ENCODE measurements around the gene LRMDA. TPM values are rescaled to one million over a fixed set of nuclear protein-coding genes. Genes with fewer than 3 reads are reported as not detected.
"Not testable (repeated sequence)": the region's sequence is repeated elsewhere in the genome, so short reads cannot be mapped to it uniquely, and the experiment has no call there.

Gene LRMDA
- total RNA-seq, 1 donor from 2014 or later = 17.1 TPM

GRCh38 chr10:75740541-75740940 is 309.1 kb downstream of the LRMDA start:
- DNase-seq (ENCODE audit: low spot score) = no peak

- no peak for DNase-seq (ENCODE audit: low spot score)
Observed at GRCh38 chr10:75742355-75742754, 310.9 kb downstream of the LRMDA start.

GRCh38 chr10:75743291-75743778 is 311.9 kb downstream of the LRMDA start:
- no peak for DNase-seq (ENCODE audit: low spot score)

- DNase-seq (ENCODE audit: low spot score) = no peak
Observed at GRCh38 chr10:75744261-75744660, 312.8 kb downstream of the LRMDA start.

GRCh38 chr10:75746356-75746755 is 314.9 kb downstream of the LRMDA start:
- no peak for DNase-seq (ENCODE audit: low spot score)

- not testable (repeated sequence) for DNase-seq (ENCODE audit: low spot score)
Observed at GRCh38 chr10:75750093-75750875, 318.9 kb downstream of the LRMDA start.

GRCh38 chr10:75751232-75751631 is 319.8 kb downstream of the LRMDA start:
- no peak for DNase-seq (ENCODE audit: low spot score)

GRCh38 chr10:75753621-75754020 is 322.2 kb downstream of the LRMDA start:
- no peak for DNase-seq (ENCODE audit: low spot score)

GRCh38 chr10:75754096-75754831 is 322.8 kb downstream of the LRMDA start:
- no peak for DNase-seq (ENCODE audit: low spot score)

- no peak for DNase-seq (ENCODE audit: low spot score)
Observed at GRCh38 chr10:75755528-75755927, 324.1 kb downstream of the LRMDA start.

- no peak for DNase-seq (ENCODE audit: low spot score)
Observed at GRCh38 chr10:75761289-75761688, 329.9 kb downstream of the LRMDA start.

- no peak for DNase-seq (ENCODE audit: low spot score)
Observed at GRCh38 chr10:75762431-75762802, 331.0 kb downstream of the LRMDA start.

GRCh38 chr10:75763652-75764051 is 332.2 kb downstream of the LRMDA start:
- no peak for DNase-seq (ENCODE audit: low spot score)

GRCh38 chr10:75764974-75765788 is 333.8 kb downstream of the LRMDA start:
- no peak for DNase-seq (ENCODE audit: low spot score)

- DNase-seq (ENCODE audit: low spot score) = no peak
Observed at GRCh38 chr10:75765789-75766096, 334.3 kb downstream of the LRMDA start.

GRCh38 chr10:75766106-75766505 is 334.7 kb downstream of the LRMDA start:
- no peak for DNase-seq (ENCODE audit: low spot score)

- DNase-seq (ENCODE audit: low spot score) = not testable (repeated sequence)
Observed at GRCh38 chr10:75766752-75767151, 335.3 kb downstream of the LRMDA start.

GRCh38 chr10:75770626-75771081 is 339.2 kb downstream of the LRMDA start:
- DNase-seq (ENCODE audit: low spot score) = no peak

- DNase-seq (ENCODE audit: low spot score) = no peak
Observed at GRCh38 chr10:75771606-75772005, 340.2 kb downstream of the LRMDA start.

- DNase-seq (ENCODE audit: low spot score) = no peak
Observed at GRCh38 chr10:75772153-75772887, 340.9 kb downstream of the LRMDA start.

- DNase-seq (ENCODE audit: low spot score) = no peak
Observed at GRCh38 chr10:75773231-75773780, 341.9 kb downstream of the LRMDA start.

Measured in mucosa of gallbladder (tissue), 1 donor.